Neuronal stem cell (in vitro differentiated cells): Measurements from ENCODE around the gene ACAP1.
"Not testable (repeated sequence)": the region's sequence is repeated elsewhere in the genome, so short reads cannot be mapped to it uniquely, and the experiment has no call there.

Source experiments
- DNase-seq: peaks from one replicate; pipeline ENCODE4 v3.0.0-alpha.2; 2013; ENCODE audit warnings: low spot score
- H2AFZ ChIP-seq: one replicate; pipeline ENCODE4 v1.6.1; 2013; ENCODE audit warnings: mild to moderate bottlenecking, low read length, inconsistent platforms
- H2AK5ac ChIP-seq: 2 replicates; pipeline ENCODE4 v1.6.1; 2013; ENCODE audit warnings: low read depth, mild to moderate bottlenecking, inconsistent platforms, low read length, moderate library complexity, mixed read lengths
- H2BK120ac ChIP-seq: 2 replicates; pipeline ENCODE4 v1.6.1; 2013; ENCODE audit warnings: low read depth, mild to moderate bottlenecking, inconsistent platforms, low read length, moderate library complexity, mixed read lengths
- H2BK12ac ChIP-seq: one replicate; pipeline ENCODE4 v1.6.1; 2013; ENCODE audit warnings: low read length, inconsistent platforms
- H2BK15ac ChIP-seq: 2 replicates; pipeline ENCODE4 v1.6.1; 2013; ENCODE audit warnings: mild to moderate bottlenecking, low read length, inconsistent platforms, mixed read lengths
- H2BK5ac ChIP-seq: one replicate; pipeline ENCODE4 v1.6.1; 2013; ENCODE audit warnings: inconsistent platforms, mild to moderate bottlenecking, low read length, moderate library complexity
- H3K14ac ChIP-seq: one replicate; pipeline ENCODE4 v1.6.1; 2013; ENCODE audit warnings: low read length, inconsistent platforms
- H3K18ac ChIP-seq: 2 replicates; pipeline ENCODE4 v1.6.1; 2013; ENCODE audit warnings: low read length, inconsistent platforms
- H3K23ac ChIP-seq: 2 replicates; pipeline ENCODE4 v1.6.1; 2013; ENCODE audit warnings: low read depth, mild to moderate bottlenecking, mixed read lengths, low read length, inconsistent platforms; ENCODE audit not compliant: poor library complexity
- H3K27ac ChIP-seq: replicated peaks from 3 replicates; pipeline ENCODE4 v1.5.1; 2013; ENCODE audit warnings: low read length, inconsistent platforms
- H3K27me3 ChIP-seq, 3 experiments: 2 replicates each; pipeline ENCODE4 v1.6.1; 2013; ENCODE audit warnings: low read length in 3 of 3, mild to moderate bottlenecking in 2 of 3, inconsistent platforms in 1 of 3, low read depth in 1 of 3, mixed read lengths in 1 of 3, moderate library complexity in 1 of 3; ENCODE audit not compliant: control insufficient read depth in 3 of 3, insufficient read depth in 3 of 3
- H3K36me3 ChIP-seq, 2 donors: replicated peaks in 1 of 2; 2 replicates each; pipeline ENCODE4 v1.6.1; 2013; ENCODE audit warnings: low read length in 2 of 2; ENCODE audit not compliant: control insufficient read depth in 2 of 2, insufficient read depth in 2 of 2
- H3K4ac ChIP-seq: 2 replicates; pipeline ENCODE4 v1.6.1; 2013; ENCODE audit warnings: inconsistent platforms, mild to moderate bottlenecking, low read length, moderate library complexity
- H3K4me1 ChIP-seq, 2 donors: 1 replicate in 1 of 2; 2 replicates in 1 of 2; pipeline ENCODE4 v1.6.1; 2013; ENCODE audit warnings: low read length in 2 of 2, low read depth in 1 of 2; ENCODE audit not compliant: control insufficient read depth in 2 of 2, insufficient read depth in 1 of 2
- H3K4me2 ChIP-seq: one replicate; pipeline ENCODE4 v1.6.1; 2013; ENCODE audit warnings: mild to moderate bottlenecking, low read length, inconsistent platforms; ENCODE audit not compliant: insufficient read depth, poor library complexity, severe bottlenecking
- H3K4me3 ChIP-seq, 2 donors: 2 replicates each; pipeline ENCODE4 v1.5.1; 2013; ENCODE audit warnings: low read length in 2 of 2, mild to moderate bottlenecking in 2 of 2, inconsistent platforms in 1 of 2, moderate library complexity in 1 of 2
- H3K79me1 ChIP-seq: one replicate; pipeline ENCODE4 v1.6.1; 2013; ENCODE audit warnings: low read depth, mild to moderate bottlenecking, inconsistent platforms, low read length, moderate library complexity
- H3K9ac ChIP-seq: one replicate; pipeline ENCODE4 v1.6.1; 2013; ENCODE audit warnings: mild to moderate bottlenecking, low read depth, low read length, inconsistent platforms; ENCODE audit not compliant: poor library complexity
- H3K9me3 ChIP-seq, 2 donors: replicated peaks in 1 of 2; 2 replicates each; pipeline versions ENCODE3 to v1.6.1; 2013; ENCODE audit warnings: low read length in 2 of 2, mild to moderate bottlenecking in 2 of 2, inconsistent platforms in 1 of 2, low read depth in 1 of 2, mixed read lengths in 1 of 2, moderate library complexity in 1 of 2; ENCODE audit not compliant: control insufficient read depth in 2 of 2, insufficient read depth in 1 of 2
- H4K8ac ChIP-seq: one replicate; pipeline ENCODE4 v1.6.1; 2013; ENCODE audit warnings: low read depth, mild to moderate bottlenecking, inconsistent platforms, low read length, moderate library complexity
- H4K91ac ChIP-seq: one replicate; pipeline ENCODE4 v1.6.1; 2013; ENCODE audit warnings: low read length, low read depth, mild to moderate bottlenecking, inconsistent platforms; ENCODE audit not compliant: poor library complexity
- WGBS, 2 donors: extraction: QIAGEN DNeasy Blood & Tissue Kit; methylation state at CpG; one replicate each; pipeline ENCODE4 v1.1.7; 2013; ENCODE audit warnings: missing lambda C conversion rate in 2 of 2, mixed read lengths in 1 of 2; ENCODE audit not compliant: insufficient read length in 2 of 2, insufficient replicate concordance in 1 of 2; ENCODE audit errors: extremely low coverage in 2 of 2; 5-methylcytosine and 5-hydroxymethylcytosine counted together

ACAP1 gene

DNA sequence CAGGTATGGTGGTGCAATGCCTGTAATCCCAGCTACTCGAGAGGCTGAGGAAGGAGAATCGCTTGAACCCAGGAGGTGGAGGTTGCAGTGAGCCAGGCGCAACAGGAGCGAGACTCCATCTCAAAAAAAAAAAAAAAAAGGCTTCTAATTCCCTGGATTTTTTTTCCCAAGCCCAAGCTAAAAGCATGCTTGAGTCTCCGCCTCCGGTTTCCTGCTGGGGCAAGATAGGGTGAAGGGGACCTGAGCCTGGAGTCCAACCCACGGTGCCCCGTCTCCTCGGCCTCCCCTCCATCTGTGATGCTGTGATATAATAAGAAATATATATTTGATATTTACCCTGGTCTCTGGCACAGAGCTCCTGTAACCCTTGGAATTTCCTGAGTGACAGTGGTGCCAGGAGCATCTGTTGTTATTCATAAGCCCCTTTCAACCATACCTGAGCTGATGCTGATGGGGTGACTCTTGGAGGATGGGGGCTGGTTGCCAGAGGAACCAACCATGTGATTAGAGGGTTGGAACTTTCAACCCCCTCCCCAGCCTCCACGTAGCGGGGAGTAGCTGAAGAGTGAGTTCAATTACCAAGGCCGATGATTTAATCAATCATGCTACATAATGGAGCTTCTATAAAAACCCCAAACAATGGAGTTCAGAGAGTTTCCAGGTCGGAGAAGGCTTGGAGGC is 31.7 kb downstream of the ACAP1 start:
- Histone ChIP-seq H3K4me2 (no peak overlapping the region), H3K9ac (no peak overlapping the region), H3K9me3 (no peaks in the 10 kb centered on the region), H2BK120ac (no peak overlapping the region), H2BK15ac (no peak overlapping the region), H4K8ac (no peak overlapping the region), H3K18ac (no peak overlapping the region), H3K27me3 (peaks cover 0 to 17% (median 0%) of the 10 kb centered on the region in 3 experiments), H3K4ac (no peak overlapping the region), H3K4me1 (peaks cover 0 to 2% of the 10 kb centered on the region in 2 donors), H2BK5ac (no peak overlapping the region), H3K14ac (no peak overlapping the region), H2BK12ac (no peak overlapping the region), H2AK5ac (no peak overlapping the region), H3K23ac (no peak overlapping the region), H3K27ac (no peak overlapping the region), H3K36me3 (no peaks in the 10 kb centered on the region), H2AFZ (no peak overlapping the region), H3K4me3 (no peak overlapping the region), H3K79me1 (no peaks in the 10 kb centered on the region), H4K91ac (no peak overlapping the region)
- no peak for DNase-seq
- WGBS, 2 donors, result no CpG with 5 or more reads among the region's 13 CpGs

DNA sequence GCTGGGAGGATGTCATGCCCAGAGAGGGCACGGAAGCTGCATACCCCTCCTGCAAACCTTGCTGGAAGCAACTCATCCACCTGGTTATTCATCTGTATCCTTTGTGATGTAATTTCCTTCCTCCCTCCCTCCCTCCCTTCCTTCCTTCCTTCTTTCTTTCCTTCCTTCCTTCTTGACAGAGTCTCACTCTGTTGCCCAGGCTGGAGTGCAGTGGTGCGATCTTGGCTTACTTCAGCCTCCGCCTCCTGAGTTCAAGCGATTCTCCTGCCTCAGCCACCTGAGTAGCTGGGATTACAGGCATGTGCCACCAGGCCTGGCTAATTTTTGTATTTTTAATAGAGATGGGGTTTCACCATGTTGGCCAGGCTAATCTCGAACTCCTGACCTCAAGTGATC is 32.3 kb downstream of the ACAP1 start:
- H2AK5ac ChIP-seq, H3K4me2 ChIP-seq, H2BK12ac ChIP-seq, H2BK15ac ChIP-seq, H3K4ac ChIP-seq, H3K79me1 ChIP-seq, H3K4me3 ChIP-seq, H4K8ac ChIP-seq, H3K9ac ChIP-seq, H3K4me1 ChIP-seq, H3K14ac ChIP-seq, H3K18ac ChIP-seq, H3K36me3 ChIP-seq, H3K27ac ChIP-seq, DNase-seq, H4K91ac ChIP-seq, H2AFZ ChIP-seq, H2BK120ac ChIP-seq, H2BK5ac ChIP-seq, H3K23ac ChIP-seq, H3K9me3 ChIP-seq: not testable (repeated sequence)
- WGBS, 2 donors, result no CpG with 5 or more reads among the region's 5 CpGs
- peaks cover 0 to 17% (median 0%) of the 10 kb centered on the region in 3 experiments for H3K27me3 ChIP-seq

DNA sequence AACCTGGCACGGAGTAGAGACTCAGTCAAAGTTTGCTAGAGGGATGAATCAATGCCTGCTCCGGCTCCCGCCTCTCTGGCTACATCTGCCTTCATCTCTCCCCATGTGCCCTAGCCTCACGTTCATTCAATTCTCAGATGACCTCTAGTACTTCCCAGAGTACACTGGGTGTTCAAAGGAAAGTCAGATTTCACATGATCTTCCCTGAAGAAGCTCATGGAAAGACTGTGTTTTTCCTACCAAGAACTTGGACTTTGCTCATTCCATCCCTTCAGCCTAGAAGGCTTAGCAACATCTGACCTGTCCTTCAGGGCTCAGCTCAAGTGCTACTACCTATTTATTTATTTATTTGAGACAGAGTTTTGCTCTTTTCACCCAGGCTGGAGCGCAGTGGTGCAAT is 33.5 kb downstream of the ACAP1 start:
- Histone ChIP-seq H3K4me3 (no peak overlapping the region), H3K23ac (no peak overlapping the region), H4K91ac (no peak overlapping the region), H2AK5ac (peak overlapping the region; percentile 94), H3K9me3 (no peaks in the 10 kb centered on the region), H3K27ac (no peak overlapping the region), H3K4me2 (no peak overlapping the region), H2BK120ac (no peak overlapping the region), H4K8ac (no peak overlapping the region), H3K4ac (no peak overlapping the region), H3K18ac (no peak overlapping the region), H3K4me1 (peaks cover 0 to 2% of the 10 kb centered on the region in 2 donors), H2BK5ac (no peak overlapping the region), H3K14ac (no peak overlapping the region), H2BK12ac (no peak overlapping the region), H3K36me3 (no peaks in the 10 kb centered on the region), H3K79me1 (no peaks in the 10 kb centered on the region), H2BK15ac (no peak overlapping the region), H3K9ac (no peak overlapping the region), H3K27me3 (peaks cover 0 to 17% (median 0%) of the 10 kb centered on the region in 3 experiments), H2AFZ (peak overlapping the region; percentile 16)
- DNase-seq, result no peak
- WGBS, 2 donors, result no CpG with 5 or more reads among the region's 5 CpGs

DNA sequence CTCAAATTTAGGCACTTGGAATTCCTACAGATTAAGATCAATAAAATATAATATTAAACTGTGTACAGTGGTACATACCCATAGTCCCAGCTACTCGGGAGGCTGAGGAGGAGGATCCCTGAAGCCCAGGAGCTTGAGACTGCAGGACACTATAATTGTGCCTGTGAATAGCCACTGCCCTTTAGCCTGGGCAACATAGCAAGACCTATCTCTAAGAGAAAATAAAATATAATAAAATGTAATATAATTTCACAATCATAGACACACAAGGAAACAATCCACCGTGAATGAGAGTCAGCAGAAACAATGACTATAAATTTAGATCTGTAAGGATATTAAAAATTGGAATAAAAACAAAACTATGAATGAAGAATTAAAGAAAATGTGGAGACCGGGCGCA is 34.5 kb downstream of the ACAP1 start:
- no peaks in the 10 kb centered on the region for H3K9me3 ChIP-seq

More for the DNA sequence above, 34.5 kb downstream of the ACAP1 start:
- WGBS, 2 donors, result no CpG with 5 or more reads among the region's 4 CpGs
- no peak overlapping the region for H4K91ac ChIP-seq
- no peak overlapping the region for H3K4ac ChIP-seq
- no peak overlapping the region for H2BK5ac ChIP-seq
- peaks cover 0 to 2% of the 10 kb centered on the region in 2 donors for H3K4me1 ChIP-seq
- no peak overlapping the region for H2AFZ ChIP-seq
- H2BK15ac ChIP-seq, result no peak overlapping the region
- no peak overlapping the region for H2BK12ac ChIP-seq
- no peak overlapping the region for H3K27ac ChIP-seq
- no peak overlapping the region for H2BK120ac ChIP-seq
- H3K79me1 ChIP-seq, result no peaks in the 10 kb centered on the region
- no peak overlapping the region for H2AK5ac ChIP-seq
- H3K27me3 ChIP-seq, result peaks cover 0 to 17% (median 0%) of the 10 kb centered on the region in 3 experiments
- H3K4me3 ChIP-seq, result no peak overlapping the region
- H4K8ac ChIP-seq, result no peak overlapping the region
- no peaks in the 10 kb centered on the region for H3K36me3 ChIP-seq
- H3K23ac ChIP-seq, result no peak overlapping the region
- no peak overlapping the region for H3K14ac ChIP-seq
- no peak overlapping the region for H3K18ac ChIP-seq
- DNase-seq, result no peak
- H3K9ac ChIP-seq, result no peak overlapping the region
- H3K4me2 ChIP-seq, result no peak overlapping the region
